Measurements from ENCODE around the gene SLC26A8. TPM values are rescaled to one million over a fixed set of nuclear protein-coding genes. Genes with fewer than 3 reads are reported as not detected.
"Not testable (repeated sequence)": the region's sequence is repeated elsewhere in the genome, so short reads cannot be mapped to it uniquely, and the experiment has no call there.

Gene SLC26A8
- total and polyA plus RNA-seq, 2 of the 13 experiments (the other 11 are each of a cell fraction or from before 2014, with no cell fraction given), result 0.46 TPM; not detected in 1

DNA sequence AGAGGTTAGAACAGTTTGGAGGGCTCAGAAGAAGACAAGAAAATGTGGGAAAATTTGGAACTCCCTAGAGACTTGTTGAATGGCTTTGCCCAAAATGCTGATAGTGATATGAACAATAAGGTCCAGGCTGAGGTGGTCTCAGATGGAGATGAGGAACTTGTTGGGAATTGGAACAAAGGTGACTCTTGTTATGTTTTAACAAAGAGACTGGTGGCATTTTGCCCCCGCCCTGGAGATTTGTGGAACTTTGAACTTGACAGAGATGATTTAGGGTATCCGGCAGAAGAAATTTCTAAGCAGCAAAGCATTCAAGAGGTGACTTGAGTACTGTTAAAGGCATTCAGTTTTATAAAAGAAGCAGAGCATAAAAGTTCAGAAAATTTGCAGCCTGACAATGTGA, 84.4 kb downstream of the SLC26A8 start (continued):
- TF ChIP-seq, protein P1, sequence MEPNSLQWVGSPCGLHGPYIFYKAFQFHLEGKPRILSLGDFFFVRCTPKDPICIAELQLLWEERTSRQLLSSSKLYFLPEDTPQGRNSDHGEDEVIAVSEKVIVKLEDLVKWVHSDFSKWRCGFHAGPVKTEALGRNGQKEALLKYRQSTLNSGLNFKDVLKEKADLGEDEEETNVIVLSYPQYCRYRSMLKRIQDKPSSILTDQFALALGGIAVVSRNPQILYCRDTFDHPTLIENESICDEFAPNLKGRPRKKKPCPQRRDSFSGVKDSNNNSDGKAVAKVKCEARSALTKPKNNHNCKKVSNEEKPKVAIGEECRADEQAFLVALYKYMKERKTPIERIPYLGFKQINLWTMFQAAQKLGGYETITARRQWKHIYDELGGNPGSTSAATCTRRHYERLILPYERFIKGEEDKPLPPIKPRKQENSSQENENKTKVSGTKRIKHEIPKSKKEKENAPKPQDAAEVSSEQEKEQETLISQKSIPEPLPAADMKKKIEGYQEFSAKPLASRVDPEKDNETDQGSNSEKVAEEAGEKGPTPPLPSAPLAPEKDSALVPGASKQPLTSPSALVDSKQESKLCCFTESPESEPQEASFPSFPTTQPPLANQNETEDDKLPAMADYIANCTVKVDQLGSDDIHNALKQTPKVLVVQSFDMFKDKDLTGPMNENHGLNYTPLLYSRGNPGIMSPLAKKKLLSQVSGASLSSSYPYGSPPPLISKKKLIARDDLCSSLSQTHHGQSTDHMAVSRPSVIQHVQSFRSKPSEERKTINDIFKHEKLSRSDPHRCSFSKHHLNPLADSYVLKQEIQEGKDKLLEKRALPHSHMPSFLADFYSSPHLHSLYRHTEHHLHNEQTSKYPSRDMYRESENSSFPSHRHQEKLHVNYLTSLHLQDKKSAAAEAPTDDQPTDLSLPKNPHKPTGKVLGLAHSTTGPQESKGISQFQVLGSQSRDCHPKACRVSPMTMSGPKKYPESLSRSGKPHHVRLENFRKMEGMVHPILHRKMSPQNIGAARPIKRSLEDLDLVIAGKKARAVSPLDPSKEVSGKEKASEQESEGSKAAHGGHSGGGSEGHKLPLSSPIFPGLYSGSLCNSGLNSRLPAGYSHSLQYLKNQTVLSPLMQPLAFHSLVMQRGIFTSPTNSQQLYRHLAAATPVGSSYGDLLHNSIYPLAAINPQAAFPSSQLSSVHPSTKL (CRISPR knock-in tag; IDR thresholded peaks at IDR 0.05), result 0 out of 2 replicates have a peak, but pooled peaks have one; percentile 17
- TF ChIP-seq RARA (CRISPR knock-in tag; IDR thresholded peaks at IDR 0.05) (0 out of 2 replicates have a peak, but pooled peaks have one; percentile 16), SOX6 (CRISPR knock-in tag; IDR thresholded peaks at IDR 0.05) (peak; percentile 44; the same call in 1 of the 2 replicates), SOX5 (CRISPR knock-in tag; IDR thresholded peaks at IDR 0.05; ENCODE audit: borderline replicate concordance) (peak; percentile 24; the same call in 1 of the 2 replicates), RXRB (CRISPR knock-in tag; IDR thresholded peaks at IDR 0.05; ENCODE audit: borderline replicate concordance) (peak; percentile 50), SOX13 (CRISPR knock-in tag; conservative IDR thresholded peaks at IDR 0.05 in 1 of 2, IDR thresholded peaks at IDR 0.05 in 1 of 2) (0 out of 4 replicates have a peak, but pooled peaks of 1 of the 2 experiments have one; percentile 24), PPARG (CRISPR knock-in tag; conservative IDR thresholded peaks at IDR 0.05) (peak; percentile 76)
- TF ChIP-seq SOX6, SOX13 (IDR thresholded peaks at IDR 0.05): not testable (repeated sequence)

DNA sequence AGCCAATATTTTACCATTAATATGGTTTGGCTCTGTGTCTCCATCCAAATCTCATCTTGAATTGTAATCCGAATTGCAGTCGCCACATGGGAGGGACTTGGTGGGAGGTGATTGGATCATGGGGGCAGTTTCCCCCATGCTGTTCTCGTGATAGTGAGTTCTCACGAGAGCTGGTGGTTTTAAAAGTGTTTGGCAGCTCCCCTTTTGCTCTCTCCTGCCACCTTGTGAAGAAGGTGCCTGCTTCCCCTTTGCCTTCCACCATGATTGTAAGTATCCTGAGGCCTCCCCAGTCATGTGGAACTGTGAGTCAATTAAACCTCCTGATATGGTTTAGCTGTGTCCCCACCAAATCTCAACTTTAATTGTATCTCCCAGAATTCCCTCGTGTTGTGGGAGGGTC, 85.2 kb downstream of the SLC26A8 start:
- H3K27ac ChIP-seq (ENCODE audit: extremely low read length, insufficient read depth, low read length); POLR2A ChIA-PET; H3K4me3 ChIP-seq (replicated peaks in 1 of 3; ENCODE audit: insufficient read depth in 1 of 3, low read depth in 2 of 3, low read length in 3 of 3); in situ Hi-C loops (cut with HindIII; ENCODE audit: extremely low pct_ligation_motif_present, low pct_unique_long_range_greater_than_20kb); H3K36me3 ChIP-seq (replicated peaks in 1 of 2; ENCODE audit: control insufficient read depth in 1 of 2, insufficient read depth in 2 of 2, low read length in 2 of 2); BruUV-seq (replicated peaks); H2AFZ ChIP-seq (ENCODE audit: low read length); FAIRE-seq; DNase-seq (ENCODE audit: low spot score); intact Hi-C loops (cut with micrococcal nuclease; ENCODE audit: unreplicated experiment); H3K9ac ChIP-seq (ENCODE audit: insufficient read depth, low read depth, low read length); H4K20me1 ChIP-seq (ENCODE audit: insufficient read depth, low read length); H3K79me2 ChIP-seq (ENCODE audit: insufficient read depth, low read length); CTCF ChIA-PET (ENCODE audit: low intra/inter-chr PET ratio, low total read pairs); ATAC-seq; H3K27me3 ChIP-seq (ENCODE audit: control insufficient read depth in 1 of 2, insufficient read depth in 2 of 2, low read length in 2 of 2); H3K9me3 ChIP-seq (ENCODE audit: low read length); H3K4me2 ChIP-seq (ENCODE audit: low read depth, low read length): not testable (repeated sequence)
- H3K4me1 ChIP-seq (ENCODE audit: insufficient read depth, low read length), result peaks cover 33% of the 10 kb centered on the region
- TF ChIP-seq ZMYM4 (CRISPR knock-in tag; IDR thresholded peaks at IDR 0.05) (peak; percentile 49; the same call in 1 of the 2 replicates), STAG1 (CRISPR knock-in tag; IDR thresholded peaks at IDR 0.05) (0 out of 2 replicates have a peak, but pooled peaks have one; percentile 19), ZNF644 (CRISPR knock-in tag; IDR thresholded peaks at IDR 0.05; ENCODE audit: low read depth) (0 out of 2 replicates have a peak, but pooled peaks have one; percentile 19), CHD2 (IDR thresholded peaks at IDR 0.05; ENCODE audit: low read depth, low read length) (peak; percentile 40; the same call in 1 of the 2 replicates)
- TF ChIP-seq, protein P2, sequence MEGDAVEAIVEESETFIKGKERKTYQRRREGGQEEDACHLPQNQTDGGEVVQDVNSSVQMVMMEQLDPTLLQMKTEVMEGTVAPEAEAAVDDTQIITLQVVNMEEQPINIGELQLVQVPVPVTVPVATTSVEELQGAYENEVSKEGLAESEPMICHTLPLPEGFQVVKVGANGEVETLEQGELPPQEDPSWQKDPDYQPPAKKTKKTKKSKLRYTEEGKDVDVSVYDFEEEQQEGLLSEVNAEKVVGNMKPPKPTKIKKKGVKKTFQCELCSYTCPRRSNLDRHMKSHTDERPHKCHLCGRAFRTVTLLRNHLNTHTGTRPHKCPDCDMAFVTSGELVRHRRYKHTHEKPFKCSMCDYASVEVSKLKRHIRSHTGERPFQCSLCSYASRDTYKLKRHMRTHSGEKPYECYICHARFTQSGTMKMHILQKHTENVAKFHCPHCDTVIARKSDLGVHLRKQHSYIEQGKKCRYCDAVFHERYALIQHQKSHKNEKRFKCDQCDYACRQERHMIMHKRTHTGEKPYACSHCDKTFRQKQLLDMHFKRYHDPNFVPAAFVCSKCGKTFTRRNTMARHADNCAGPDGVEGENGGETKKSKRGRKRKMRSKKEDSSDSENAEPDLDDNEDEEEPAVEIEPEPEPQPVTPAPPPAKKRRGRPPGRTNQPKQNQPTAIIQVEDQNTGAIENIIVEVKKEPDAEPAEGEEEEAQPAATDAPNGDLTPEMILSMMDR (CRISPR knock-in tag; IDR thresholded peaks at IDR 0.05), result peak; percentile 23; the same call in 1 of the 2 replicates
- 55% methylated on average over 5 of the region's 5 CpGs for WGBS (ENCODE audit: low lambda C conversion rate)
